HL-60 (cell line): ENCODE results near the gene MRM2.
A peak's percentile ranks its signal among the peaks of the same experiment; 100 is the strongest.

Source experiments
- DNase-seq, 2 experiments: peaks; one replicate each; pipeline ENCODE4 v3.0.0-alpha.2; 2010 to 2020; ENCODE audit warnings: low read depth in 1 of 2, low spot score in 1 of 2
- H3K27ac ChIP-seq: fragments of 250-450 bp; sonication (Bioruptor Pico); replicated peaks from 2 replicates; pipeline ENCODE4 v1.5.1; 2020; ENCODE audit warnings: mild to moderate bottlenecking, moderate library complexity
- H3K27me3 ChIP-seq: fragments of 250-450 bp; sonication (Bioruptor Pico); 2 replicates; pipeline ENCODE4 v1.5.1; 2021; ENCODE audit warnings: mild to moderate bottlenecking, moderate library complexity; ENCODE audit not compliant: insufficient read depth, poor library complexity, severe bottlenecking
- H3K4me3 ChIP-seq: replicated peaks from 2 replicates; pipeline ENCODE4 v1.5.1; 2011; ENCODE audit warnings: mild to moderate bottlenecking, control low read depth, low read length; ENCODE audit not compliant: insufficient read depth
- GABPA ChIP-seq: IDR thresholded peaks from 2 replicates; pipeline ENCODE4 v1.6.1; 2012; ENCODE audit warnings: low read depth
- POLR2AphosphoS5 ChIP-seq: IDR thresholded peaks from 2 replicates; pipeline ENCODE4 v1.6.1; 2012; ENCODE audit warnings: low read depth
- SPI1 ChIP-seq: IDR thresholded peaks from 2 replicates; pipeline ENCODE4 v1.6.1; 2012; ENCODE audit warnings: low read depth, mild to moderate bottlenecking, borderline replicate concordance
- TF ChIP-seq, protein P1 (sequence below): IDR thresholded peaks from 2 replicates; pipeline ENCODE4 v1.6.1; 2012; ENCODE audit warnings: low read depth; ENCODE audit not compliant: insufficient replicate concordance
- TF ChIP-seq, protein P2 (sequence below): IDR thresholded peaks from one replicate; pipeline ENCODE4 v1.5.1; 2011; ENCODE audit warnings: low read length, control low read depth, inconsistent platforms; ENCODE audit not compliant: insufficient read depth

The MRM2 gene

GRCh38 chr7:2233926-2234325 lies 8.1 kb downstream of the MRM2 start:
- DNase-seq: no peak
- H3K4me3 ChIP-seq: no peak overlapping the region
- H3K27me3 ChIP-seq: no peaks in the 10 kb centered on the region
- H3K27ac ChIP-seq: no peak overlapping the region
- TF ChIP-seq POLR2AphosphoS5: no peak
- TF ChIP-seq, protein P1, sequence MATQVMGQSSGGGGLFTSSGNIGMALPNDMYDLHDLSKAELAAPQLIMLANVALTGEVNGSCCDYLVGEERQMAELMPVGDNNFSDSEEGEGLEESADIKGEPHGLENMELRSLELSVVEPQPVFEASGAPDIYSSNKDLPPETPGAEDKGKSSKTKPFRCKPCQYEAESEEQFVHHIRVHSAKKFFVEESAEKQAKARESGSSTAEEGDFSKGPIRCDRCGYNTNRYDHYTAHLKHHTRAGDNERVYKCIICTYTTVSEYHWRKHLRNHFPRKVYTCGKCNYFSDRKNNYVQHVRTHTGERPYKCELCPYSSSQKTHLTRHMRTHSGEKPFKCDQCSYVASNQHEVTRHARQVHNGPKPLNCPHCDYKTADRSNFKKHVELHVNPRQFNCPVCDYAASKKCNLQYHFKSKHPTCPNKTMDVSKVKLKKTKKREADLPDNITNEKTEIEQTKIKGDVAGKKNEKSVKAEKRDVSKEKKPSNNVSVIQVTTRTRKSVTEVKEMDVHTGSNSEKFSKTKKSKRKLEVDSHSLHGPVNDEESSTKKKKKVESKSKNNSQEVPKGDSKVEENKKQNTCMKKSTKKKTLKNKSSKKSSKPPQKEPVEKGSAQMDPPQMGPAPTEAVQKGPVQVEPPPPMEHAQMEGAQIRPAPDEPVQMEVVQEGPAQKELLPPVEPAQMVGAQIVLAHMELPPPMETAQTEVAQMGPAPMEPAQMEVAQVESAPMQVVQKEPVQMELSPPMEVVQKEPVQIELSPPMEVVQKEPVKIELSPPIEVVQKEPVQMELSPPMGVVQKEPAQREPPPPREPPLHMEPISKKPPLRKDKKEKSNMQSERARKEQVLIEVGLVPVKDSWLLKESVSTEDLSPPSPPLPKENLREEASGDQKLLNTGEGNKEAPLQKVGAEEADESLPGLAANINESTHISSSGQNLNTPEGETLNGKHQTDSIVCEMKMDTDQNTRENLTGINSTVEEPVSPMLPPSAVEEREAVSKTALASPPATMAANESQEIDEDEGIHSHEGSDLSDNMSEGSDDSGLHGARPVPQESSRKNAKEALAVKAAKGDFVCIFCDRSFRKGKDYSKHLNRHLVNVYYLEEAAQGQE: no peak
- TF ChIP-seq, protein P2, sequence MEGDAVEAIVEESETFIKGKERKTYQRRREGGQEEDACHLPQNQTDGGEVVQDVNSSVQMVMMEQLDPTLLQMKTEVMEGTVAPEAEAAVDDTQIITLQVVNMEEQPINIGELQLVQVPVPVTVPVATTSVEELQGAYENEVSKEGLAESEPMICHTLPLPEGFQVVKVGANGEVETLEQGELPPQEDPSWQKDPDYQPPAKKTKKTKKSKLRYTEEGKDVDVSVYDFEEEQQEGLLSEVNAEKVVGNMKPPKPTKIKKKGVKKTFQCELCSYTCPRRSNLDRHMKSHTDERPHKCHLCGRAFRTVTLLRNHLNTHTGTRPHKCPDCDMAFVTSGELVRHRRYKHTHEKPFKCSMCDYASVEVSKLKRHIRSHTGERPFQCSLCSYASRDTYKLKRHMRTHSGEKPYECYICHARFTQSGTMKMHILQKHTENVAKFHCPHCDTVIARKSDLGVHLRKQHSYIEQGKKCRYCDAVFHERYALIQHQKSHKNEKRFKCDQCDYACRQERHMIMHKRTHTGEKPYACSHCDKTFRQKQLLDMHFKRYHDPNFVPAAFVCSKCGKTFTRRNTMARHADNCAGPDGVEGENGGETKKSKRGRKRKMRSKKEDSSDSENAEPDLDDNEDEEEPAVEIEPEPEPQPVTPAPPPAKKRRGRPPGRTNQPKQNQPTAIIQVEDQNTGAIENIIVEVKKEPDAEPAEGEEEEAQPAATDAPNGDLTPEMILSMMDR: no peak
- TF ChIP-seq GABPA: no peak
- no peak for TF ChIP-seq SPI1

GRCh38 chr7:2232766-2233520 lies 9.1 kb downstream of the MRM2 start, which contains the start of gene MAD1L1:
Gene MAD1L1 (minus strand): TSS chr7:2232945. CDS start chr7:2230133, 2,812 bp downstream.
- Histone ChIP-seq H3K4me3 (peak within 1 kb of the TSS; percentile 96), H3K27me3 (no peaks in the 10 kb centered on the region), H3K27ac (peak within 1 kb of the TSS; percentile 70)
- TF ChIP-seq GABPA (no peak), POLR2AphosphoS5 (peak; percentile 59), SPI1 (no peak)
- TF ChIP-seq, protein P1: no peak
- TF ChIP-seq, protein P2: no peak
- peak; percentile 82 to 88 for DNase-seq

- Histone ChIP-seq H3K4me3 (peak overlapping the region; percentile 96), H3K27ac (peak overlapping the region; percentile 70), H3K27me3 (no peaks in the 10 kb centered on the region)
- TF ChIP-seq POLR2AphosphoS5 (no peak), SPI1 (no peak), GABPA (no peak)
- TF ChIP-seq, protein P1: no peak
- TF ChIP-seq, protein P2: no peak
- peak in 1 of 2 experiments; percentile 31 for DNase-seq
Observed at GRCh38 chr7:2231992-2232765, 9.8 kb downstream of the MRM2 start.
